ENCODE data around the gene IL4R. TPM values are rescaled to one million over a fixed set of nuclear protein-coding genes. Genes with fewer than 3 reads are reported as not detected.
"Not testable (repeated sequence)": the region's sequence is repeated elsewhere in the genome, so short reads cannot be mapped to it uniquely, and the experiment has no call there.

The IL4R gene
- total RNA-seq, 1 donor from 2014 or later, result 36.8 TPM

- no peak for DNase-seq (ENCODE audit: low read depth)
- no peak overlapping the region for H3K4me3 ChIP-seq (ENCODE audit: low read depth, low read length)
- TF ChIP-seq CTCF (conservative IDR thresholded peaks at IDR 0.05; ENCODE audit: low read depth, low read length), result no peak
Measured at GRCh38 chr16:27270349-27270748, 43.4 kb upstream of the IL4R start.

- no peak for TF ChIP-seq CTCF (conservative IDR thresholded peaks at IDR 0.05; ENCODE audit: low read depth, low read length)
- no peak overlapping the region for H3K4me3 ChIP-seq (ENCODE audit: low read depth, low read length)
- DNase-seq (ENCODE audit: low read depth), result no peak
Measured at GRCh38 chr16:27272076-27272475, 41.7 kb upstream of the IL4R start.

- H3K4me3 ChIP-seq (ENCODE audit: low read depth, low read length); DNase-seq (ENCODE audit: low read depth): not testable (repeated sequence)
Measured at GRCh38 chr16:27272697-27273096, 41.1 kb upstream of the IL4R start.

GRCh38 chr16:27273330-27273669, 40.5 kb upstream of the IL4R start:
- no peak for TF ChIP-seq CTCF (conservative IDR thresholded peaks at IDR 0.05; ENCODE audit: low read depth, low read length)
- H3K4me3 ChIP-seq (ENCODE audit: low read depth, low read length), result no peak overlapping the region
- no peak for DNase-seq (ENCODE audit: low read depth)

- peak; percentile 13 for TF ChIP-seq CTCF (conservative IDR thresholded peaks at IDR 0.05; ENCODE audit: low read depth, low read length)
- no peak overlapping the region for H3K4me3 ChIP-seq (ENCODE audit: low read depth, low read length)
- DNase-seq (ENCODE audit: low read depth), result peak; percentile 52
Measured at GRCh38 chr16:27273670-27274423, 39.9 kb upstream of the IL4R start.

GRCh38 chr16:27274424-27274874, 39.3 kb upstream of the IL4R start:
- DNase-seq (ENCODE audit: low read depth); H3K4me3 ChIP-seq (ENCODE audit: low read depth, low read length): not testable (repeated sequence)

- no peak for TF ChIP-seq CTCF (conservative IDR thresholded peaks at IDR 0.05; ENCODE audit: low read depth, low read length)
- no peak for DNase-seq (ENCODE audit: low read depth)
- H3K4me3 ChIP-seq (ENCODE audit: low read depth, low read length), result no peak overlapping the region
Measured at GRCh38 chr16:27275394-27275793, 38.4 kb upstream of the IL4R start.

GRCh38 chr16:27281243-27281642, 32.5 kb upstream of the IL4R start:
- H3K4me3 ChIP-seq (ENCODE audit: low read depth, low read length), result no peak overlapping the region
- no peak for DNase-seq (ENCODE audit: low read depth)
- TF ChIP-seq CTCF (conservative IDR thresholded peaks at IDR 0.05; ENCODE audit: low read depth, low read length), result no peak

Data from epithelial cell of proximal tubule (primary cell).